H1 (cell line): ENCODE measurements around the gene IL10RA. TPM values are rescaled to one million over a fixed set of nuclear protein-coding genes. Genes with fewer than 3 reads are reported as not detected.

ENCODE experiments used
- CTCF ChIA-PET: fragments of 300-600 bp; sonication (Branson Sonifier 250); formaldehyde crosslinking; loops from one replicate; lab custom pipeline; 2021; ENCODE audit not compliant: partially characterized antibody; lab: Charles Lee
- POLR2A ChIA-PET: fragments of 300-600 bp; sonication (Branson Sonifier 250); formaldehyde crosslinking; loops from one replicate; lab custom pipeline; 2021; ENCODE audit warnings: inconsistent platforms; ENCODE audit not compliant: partially characterized antibody; lab: Charles Lee
- DNase-seq, 2 experiments: peaks; one replicate each; pipeline versions ENCODE4 v3.0.0 to v3.0.0-alpha.2; 2010 to 2022; ENCODE audit warnings: low spot score in 2 of 2, low read depth in 1 of 2, mixed read lengths in 1 of 2
- FAIRE-seq: peaks from 2 replicates; lab custom pipeline; 2011; peaks lifted over from hg19 to GRCh38; lab: Jason Lieb, UNC
- H2AFZ ChIP-seq: 2 replicates; pipeline ENCODE4 v1.8.1; 2012; ENCODE audit warnings: low read length, inconsistent platforms
- H2AK5ac ChIP-seq: 2 replicates; pipeline ENCODE4 v1.6.1; 2013; ENCODE audit warnings: low read depth, low read length
- H2BK120ac ChIP-seq: replicated peaks from 2 replicates; pipeline ENCODE3; 2013; ENCODE audit warnings: low read depth, low read length, inconsistent platforms
- H2BK12ac ChIP-seq: 2 replicates; pipeline ENCODE4 v1.6.1; 2013; ENCODE audit warnings: low read depth, low read length
- H2BK15ac ChIP-seq: 2 replicates; pipeline ENCODE4 v1.6.1; 2013; ENCODE audit warnings: low read length
- H2BK20ac ChIP-seq: 2 replicates; pipeline ENCODE4 v1.6.1; 2013; ENCODE audit warnings: low read length
- H2BK5ac ChIP-seq: 2 replicates; pipeline ENCODE4 v1.6.1; 2013; ENCODE audit warnings: low read depth, low read length
- H3K14ac ChIP-seq: 2 replicates; pipeline ENCODE4 v1.6.1; 2013; ENCODE audit warnings: inconsistent platforms; ENCODE audit not compliant: insufficient read length
- H3K18ac ChIP-seq: 2 replicates; pipeline ENCODE4 v1.6.1; 2013; ENCODE audit warnings: low read length; ENCODE audit errors: extremely low read depth
- H3K23ac ChIP-seq: 2 replicates; pipeline ENCODE4 v1.6.1; 2013; ENCODE audit warnings: inconsistent platforms; ENCODE audit not compliant: insufficient read length
- H3K23me2 ChIP-seq: 2 replicates; pipeline ENCODE4 v1.6.1; 2013; ENCODE audit warnings: low read depth, low read length
- H3K27ac ChIP-seq: 2 replicates; pipeline ENCODE4 v1.6.1; 2011; ENCODE audit warnings: low read depth, low read length, inconsistent platforms
- H3K27me3 ChIP-seq, 4 experiments: replicated peaks in 1 of 4; 1 replicate in 1 of 4; 2 replicates in 3 of 4; pipeline versions ENCODE4 v1.6.1 to v1.8.1; 2011 to 2013; ENCODE audit warnings: low read length in 3 of 4, mild to moderate bottlenecking in 3 of 4, inconsistent platforms in 2 of 4, mixed read lengths in 2 of 4, moderate library complexity in 1 of 4; ENCODE audit not compliant: control insufficient read depth in 3 of 4, insufficient read depth in 3 of 4; ENCODE audit errors: extremely low read depth in 1 of 4
- H3K36me3 ChIP-seq, 4 experiments: 2 replicates each; pipeline versions ENCODE4 v1.6.1 to v1.8.1; 2011 to 2013; ENCODE audit warnings: mild to moderate bottlenecking in 4 of 4, low read length in 3 of 4, moderate library complexity in 2 of 4, control low read depth in 1 of 4, inconsistent platforms in 1 of 4; ENCODE audit not compliant: insufficient read depth in 4 of 4, control insufficient read depth in 2 of 4
- H3K4ac ChIP-seq: replicated peaks from 2 replicates; pipeline ENCODE3; 2013; ENCODE audit warnings: low read length, low read depth, mixed read lengths, inconsistent platforms; ENCODE audit not compliant: insufficient read length
- H3K4me1 ChIP-seq, 4 experiments: replicated peaks in 1 of 4; 1 replicate in 1 of 4; 2 replicates in 3 of 4; pipeline versions ENCODE4 v1.6.1 to v1.8.1; 2011 to 2013; ENCODE audit warnings: low read length in 3 of 4, inconsistent platforms in 2 of 4, mixed read lengths in 1 of 4; ENCODE audit not compliant: insufficient read depth in 4 of 4, control insufficient read depth in 3 of 4
- H3K4me2 ChIP-seq, 2 experiments: 2 replicates each; pipeline versions ENCODE4 v1.6.1 to v1.8.1; 2011 to 2013; ENCODE audit warnings: low read depth in 2 of 2, low read length in 2 of 2, control low read depth in 1 of 2, inconsistent platforms in 1 of 2, mild to moderate bottlenecking in 1 of 2; ENCODE audit not compliant: insufficient read depth in 1 of 2
- H3K4me3 ChIP-seq, 4 experiments: fragments of 200-600, 300-600 bp in 1 of 4; sonication (generic), shearing (Covaris generic), sonication (Bioruptor Twin) in 1 of 4; 2 replicates each; pipeline versions ENCODE4 v1.5.1 to v1.8.1; 2011 to 2016; ENCODE audit warnings: low read length in 4 of 4, low read depth in 3 of 4, control low read depth in 2 of 4, inconsistent platforms in 2 of 4, mild to moderate bottlenecking in 2 of 4, mixed read lengths in 1 of 4, moderate library complexity in 1 of 4; ENCODE audit not compliant: insufficient read depth in 2 of 4; ENCODE audit errors: extremely low read depth in 1 of 4
- H3K56ac ChIP-seq: replicated peaks from 2 replicates; pipeline ENCODE3; 2013; ENCODE audit warnings: low read depth, mild to moderate bottlenecking, mixed read lengths, low read length, inconsistent platforms; ENCODE audit not compliant: insufficient read length
- H3K79me1 ChIP-seq: 2 replicates; pipeline ENCODE4 v1.6.1; 2013; ENCODE audit warnings: low read depth, low read length, control low read depth
- H3K79me2 ChIP-seq, 2 experiments: 2 replicates each; pipeline versions ENCODE4 v1.6.1 to v1.8.1; 2012 to 2013; ENCODE audit warnings: low read length in 2 of 2, mild to moderate bottlenecking in 2 of 2, inconsistent platforms in 1 of 2; ENCODE audit not compliant: insufficient read depth in 2 of 2, control insufficient read depth in 1 of 2
- H3K9ac ChIP-seq, 4 experiments: replicated peaks in 1 of 4; 1 replicate in 1 of 4; 2 replicates in 3 of 4; pipeline versions ENCODE4 v1.6.1 to v1.8.1; 2011 to 2013; ENCODE audit warnings: low read depth in 3 of 4, low read length in 3 of 4, control low read depth in 2 of 4, mild to moderate bottlenecking in 2 of 4, moderate library complexity in 2 of 4, inconsistent platforms in 1 of 4; ENCODE audit errors: extremely low read depth in 1 of 4
- H3K9me3 ChIP-seq, 2 experiments: 2 replicates each; pipeline versions ENCODE4 v1.6.1 to v1.8.1; 2012 to 2013; ENCODE audit warnings: mild to moderate bottlenecking in 2 of 2, moderate library complexity in 2 of 2, control low read depth in 1 of 2, inconsistent platforms in 1 of 2, low read depth in 1 of 2, low read length in 1 of 2, mixed read lengths in 1 of 2; ENCODE audit not compliant: insufficient read depth in 2 of 2
- H4K20me1 ChIP-seq, 2 experiments: replicated peaks in 1 of 2; 2 replicates each; pipeline versions ENCODE3 to v1.8.1; 2011 to 2013; ENCODE audit warnings: inconsistent platforms in 2 of 2, low read length in 2 of 2, mild to moderate bottlenecking in 1 of 2; ENCODE audit not compliant: insufficient read depth in 2 of 2, control insufficient read depth in 1 of 2
- H4K5ac ChIP-seq: 2 replicates; pipeline ENCODE4 v1.6.1; 2013; ENCODE audit warnings: low read length, low read depth, mixed read lengths, inconsistent platforms; ENCODE audit not compliant: insufficient read length
- H4K8ac ChIP-seq: 2 replicates; pipeline ENCODE4 v1.8.0; 2013; ENCODE audit warnings: mild to moderate bottlenecking, moderate library complexity, low read length, inconsistent platforms; ENCODE audit not compliant: insufficient read depth; ENCODE audit errors: extremely low read depth
- H4K91ac ChIP-seq: replicated peaks from 2 replicates; pipeline ENCODE3; 2013; ENCODE audit warnings: low read length, mixed read lengths, inconsistent platforms; ENCODE audit not compliant: insufficient read length
- BACH1 ChIP-seq: IDR thresholded peaks from 2 replicates; pipeline ENCODE4 v1.6.1; 2012; ENCODE audit warnings: low read length, improper control_type of control experiment
- CHD1 ChIP-seq: IDR thresholded peaks from 2 replicates; pipeline ENCODE4 v1.6.1; 2012; ENCODE audit warnings: low read depth, low read length, improper control_type of control experiment
- NRF1 ChIP-seq: IDR thresholded peaks from 2 replicates; pipeline ENCODE4 v1.6.1; 2011; ENCODE audit warnings: mild to moderate bottlenecking, low read depth, low read length, improper control_type of control experiment
- RAD21 ChIP-seq, 2 experiments: IDR thresholded peaks in 1 of 2; conservative IDR thresholded peaks in 1 of 2; 2 replicates each; pipeline ENCODE4 v1.6.1; 2011; ENCODE audit warnings: low read depth in 2 of 2, low read length in 2 of 2, improper control_type of control experiment in 1 of 2, inconsistent platforms in 1 of 2, mild to moderate bottlenecking in 1 of 2, moderate library complexity in 1 of 2
- RNF2 ChIP-seq: fragments of 200-900, 300-1000 bp; sonication (generic); IDR thresholded peaks from 2 replicates; pipeline ENCODE4 v1.7.1; 2016; ENCODE audit warnings: borderline replicate concordance, low read depth, mild to moderate bottlenecking, antibody characterized with exemption, low read length; ENCODE audit not compliant: poor library complexity, severe bottlenecking; ENCODE audit errors: missing control alignments
- WGBS, 2 experiments: shearing (Covaris generic) in 1 of 2; methylation state at CpG; one replicate each; pipeline versions ENCODE4 v1.1.6 to v1.1.7; 2013 to 2015; ENCODE audit warnings: low lambda C conversion rate in 2 of 2, mixed read lengths in 2 of 2, inconsistent platforms in 1 of 2, low coverage in 1 of 2, missing lambda C conversion rate in 1 of 2; ENCODE audit not compliant: insufficient replicate concordance in 2 of 2, insufficient coverage in 1 of 2, insufficient read length in 1 of 2; ENCODE audit errors: extremely low coverage in 1 of 2, missing lambda C conversion rate in 1 of 2; 5-methylcytosine and 5-hydroxymethylcytosine counted together
- polyA plus RNA-seq, 7 experiments: library from polyadenylated mRNA; depleted of rRNA in 3 of 7; stranded (reverse) in 5 of 7; unstranded in 2 of 7; fragments of >200 nt in 5 of 7; fragments of 200-250 nt in 2 of 7; gene quantifications; 1 replicate in 5 of 7; 2 replicates in 1 of 7; 4 replicates in 1 of 7; pipeline versions ENCODE4 v1.2.1 to v1.2.3, GENCODE V29; 2011 to 2013; ENCODE audit warnings: missing spikeins in 2 of 7, mixed read lengths in 2 of 7
- total RNA-seq: library from RNA; stranded (reverse); fragmentation: NEBNext Ultra II Directional; extraction: Animal tissue kit (Norgen Biotek cat#: 25700); gene quantifications from 2 replicates; pipeline ENCODE4 v1.2.1, GENCODE V29; 2021
- TF ChIP-seq, protein P1 (sequence below), 3 experiments: IDR thresholded peaks; 1 replicate in 2 of 3; 2 replicates in 1 of 3; pipeline versions ENCODE4 v1.5.1 to v1.6.1; 2011; ENCODE audit warnings: low read length in 3 of 3, mild to moderate bottlenecking in 3 of 3, inconsistent platforms in 2 of 3, low read depth in 1 of 3, moderate library complexity in 1 of 3; ENCODE audit not compliant: insufficient read depth in 1 of 3; ENCODE audit errors: control extremely low read depth in 1 of 3

The IL10RA gene
- total and polyA plus RNA-seq, 2 of the 8 experiments (the other 6 are each of a cell fraction or from before 2014, with no cell fraction given): 0.05 to 0.11 TPM

GRCh38 chr11:118046964-118047700 lies 60.9 kb downstream of the IL10RA start:
- H4K5ac ChIP-seq: no peak overlapping the region
- H2AFZ ChIP-seq: no peak overlapping the region
- FAIRE-seq (no peak), DNase-seq (no peak)
- no peak overlapping the region for H2BK12ac ChIP-seq
- no peak overlapping the region for H3K4me2 ChIP-seq
- no peaks in the 10 kb centered on the region for H3K4me1 ChIP-seq
- POLR2A ChIA-PET: no interaction called here
- no peak overlapping the region for H3K9ac ChIP-seq
- H2BK20ac ChIP-seq: no peak overlapping the region
- H4K20me1 ChIP-seq: no peaks in the 10 kb centered on the region
- H4K91ac ChIP-seq: no peak overlapping the region
- H3K79me2 ChIP-seq: no peaks in the 10 kb centered on the region
- no peak overlapping the region for H3K18ac ChIP-seq
- no peak overlapping the region for H2AK5ac ChIP-seq
- TF ChIP-seq CHD1: no peak
- TF ChIP-seq NRF1: no peak
- TF ChIP-seq RNF2: no peak
- TF ChIP-seq RAD21 (IDR thresholded peaks at IDR 0.05 in 1 of 2, conservative IDR thresholded peaks at IDR 0.05 in 1 of 2; ENCODE audit: low read depth in 2 of 2, low read length in 2 of 2): no peak
- TF ChIP-seq BACH1: no peak
- TF ChIP-seq, protein P1, sequence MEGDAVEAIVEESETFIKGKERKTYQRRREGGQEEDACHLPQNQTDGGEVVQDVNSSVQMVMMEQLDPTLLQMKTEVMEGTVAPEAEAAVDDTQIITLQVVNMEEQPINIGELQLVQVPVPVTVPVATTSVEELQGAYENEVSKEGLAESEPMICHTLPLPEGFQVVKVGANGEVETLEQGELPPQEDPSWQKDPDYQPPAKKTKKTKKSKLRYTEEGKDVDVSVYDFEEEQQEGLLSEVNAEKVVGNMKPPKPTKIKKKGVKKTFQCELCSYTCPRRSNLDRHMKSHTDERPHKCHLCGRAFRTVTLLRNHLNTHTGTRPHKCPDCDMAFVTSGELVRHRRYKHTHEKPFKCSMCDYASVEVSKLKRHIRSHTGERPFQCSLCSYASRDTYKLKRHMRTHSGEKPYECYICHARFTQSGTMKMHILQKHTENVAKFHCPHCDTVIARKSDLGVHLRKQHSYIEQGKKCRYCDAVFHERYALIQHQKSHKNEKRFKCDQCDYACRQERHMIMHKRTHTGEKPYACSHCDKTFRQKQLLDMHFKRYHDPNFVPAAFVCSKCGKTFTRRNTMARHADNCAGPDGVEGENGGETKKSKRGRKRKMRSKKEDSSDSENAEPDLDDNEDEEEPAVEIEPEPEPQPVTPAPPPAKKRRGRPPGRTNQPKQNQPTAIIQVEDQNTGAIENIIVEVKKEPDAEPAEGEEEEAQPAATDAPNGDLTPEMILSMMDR (IDR thresholded peaks at IDR 0.05; ENCODE audit: control extremely low read depth in 1 of 3, insufficient read depth in 1 of 3, low read depth in 1 of 3, low read length in 3 of 3): no peak
- no peak overlapping the region for H3K27ac ChIP-seq
- no peak overlapping the region for H3K4me3 ChIP-seq
- no peak overlapping the region for H2BK5ac ChIP-seq
- no peaks in the 10 kb centered on the region for H3K36me3 ChIP-seq
- no peaks in the 10 kb centered on the region for H3K27me3 ChIP-seq
- H3K23ac ChIP-seq: no peak overlapping the region
- no peaks in the 10 kb centered on the region for H3K79me1 ChIP-seq
- no peak overlapping the region for H3K14ac ChIP-seq
- CTCF ChIA-PET: interaction anchor here (1.2 to 2.9 kb wide), 7 partner anchors 10 to 239 kb away, joined by 4 to 13 read pairs (median 5); no protein-coding TSS in a partner anchor
- H4K8ac ChIP-seq: no peak overlapping the region
- no peak overlapping the region for H3K56ac ChIP-seq
- H3K23me2 ChIP-seq: no peaks in the 10 kb centered on the region
- no peak overlapping the region for H2BK120ac ChIP-seq
- H3K4ac ChIP-seq: no peak overlapping the region
- 86% methylated on average over 8 of the region's 8 CpGs; no CpG with 5 or more reads in 1 of the 2 experiments for WGBS, 2 experiments
- no peak overlapping the region for H2BK15ac ChIP-seq
- H3K9me3 ChIP-seq: no peaks in the 10 kb centered on the region
